Stimulated activated CD8-positive, alpha-beta memory T cell treated with anti-CD3 and anti-CD28 coated beads, Interleukin-15, amount 100 ng/mL, for 4 hours (primary cell): ENCODE results near the gene CATSPER2.
"Not testable (repeated sequence)": the region's sequence is repeated elsewhere in the genome, so short reads cannot be mapped to it uniquely, and the experiment has no call there.

Source experiments
- DNase-seq, 2 donors: peaks; one replicate each; pipeline ENCODE4 v3.0.0-alpha.2; 2020; ENCODE audit warnings: low read depth in 2 of 2

Gene CATSPER2

DNA sequence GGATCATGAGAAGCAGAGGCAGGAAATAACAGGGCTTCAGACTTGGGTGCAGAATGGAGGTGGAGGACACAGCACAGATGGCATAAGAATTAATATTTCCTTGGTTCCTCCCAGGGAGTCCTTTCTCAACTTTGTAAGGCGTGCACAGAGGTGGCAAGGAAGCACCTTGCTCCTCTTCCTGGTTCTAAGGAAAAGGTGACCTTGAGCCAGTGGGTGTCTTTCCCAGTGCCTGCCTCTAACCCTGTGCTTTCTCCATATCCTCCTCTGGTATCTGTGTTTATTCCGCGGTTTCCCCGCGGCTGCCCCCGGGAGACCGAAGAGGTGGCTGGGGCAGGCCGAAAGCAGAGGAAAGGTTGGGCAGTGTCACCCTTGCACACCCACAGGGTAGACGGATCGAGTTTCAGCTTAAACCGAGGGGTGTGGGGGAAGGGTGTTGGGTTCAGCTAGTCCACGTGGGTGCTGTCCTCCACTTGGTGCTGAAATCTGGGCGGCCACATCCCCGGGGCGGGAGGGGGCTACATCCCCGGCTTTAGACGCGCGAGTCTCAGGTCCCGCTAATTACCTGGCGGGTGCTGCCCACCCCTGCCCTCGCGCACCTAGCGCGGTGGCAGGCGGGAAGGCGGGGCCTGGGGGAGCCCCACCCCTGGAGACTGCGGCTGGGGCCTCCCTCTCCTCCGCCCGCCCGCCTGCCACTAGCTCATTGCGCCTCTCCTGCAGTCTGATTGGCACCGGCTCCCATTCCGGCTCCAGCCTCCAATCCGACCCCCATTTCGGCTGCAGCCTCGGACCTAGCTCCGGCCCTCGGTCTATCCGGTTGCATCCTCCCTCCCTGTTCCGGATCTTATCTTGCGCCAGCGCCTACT, 55.1 kb downstream of the CATSPER2 start, which contains the start of gene CKMT1B:
Gene CKMT1B, plus strand, starts transcription at position 700 of the 863 bp plus-strand sequence. CDS start 192 bp downstream, outside the sequence.
- not testable (repeated sequence) for DNase-seq

DNA sequence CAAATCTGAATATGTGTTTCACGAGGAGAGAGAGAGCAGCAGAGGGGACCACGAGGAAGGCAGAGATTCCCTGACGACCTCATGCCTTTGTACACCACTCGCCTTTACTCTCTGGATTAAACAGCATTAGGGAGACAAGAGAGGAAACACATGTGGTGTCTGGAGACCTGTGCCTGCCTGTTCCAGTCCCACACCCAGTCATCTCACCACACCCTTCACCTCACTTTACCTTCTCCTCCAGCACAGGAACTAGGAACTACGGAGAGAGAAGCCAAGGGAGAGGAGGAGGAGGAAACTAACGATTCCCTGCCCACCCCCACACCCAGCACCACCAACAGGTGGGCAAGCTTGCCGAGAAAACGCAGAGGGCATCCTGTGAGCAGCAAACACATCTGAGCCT, 55.8 kb downstream of the CATSPER2 start:
- not testable (repeated sequence) for DNase-seq

DNA sequence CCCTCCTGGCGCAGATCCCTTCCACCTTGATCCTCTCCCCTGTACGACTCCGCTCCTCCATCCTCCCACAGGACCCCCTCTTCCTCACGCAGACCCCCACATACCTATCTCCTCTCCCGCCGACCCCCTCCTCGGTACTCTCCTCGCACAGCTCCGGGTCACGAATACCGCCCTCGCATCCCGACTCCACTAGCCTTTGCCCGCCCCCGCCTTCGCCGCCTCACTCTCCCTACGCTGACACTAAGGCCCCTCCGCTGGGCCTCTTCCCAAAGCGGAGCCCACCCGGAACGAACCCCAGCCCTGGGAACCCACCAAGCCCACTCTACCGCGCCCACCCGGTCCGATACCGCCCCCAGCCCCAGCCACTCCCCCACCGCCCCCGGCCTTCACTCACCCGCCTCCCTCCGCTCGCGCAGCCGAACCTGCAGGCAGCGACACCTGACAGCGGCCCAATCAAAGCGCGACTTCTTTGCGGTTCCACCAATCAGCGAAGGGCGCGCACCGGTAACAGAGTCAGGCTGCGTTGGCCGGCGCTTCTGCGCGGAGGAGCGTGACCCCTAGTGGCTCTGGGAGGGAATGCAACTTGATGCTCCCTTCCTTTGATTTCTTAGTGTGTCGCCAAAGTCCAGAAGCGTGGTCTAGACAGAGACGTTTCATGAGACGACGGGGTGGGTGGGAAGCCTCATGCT, 58.7 kb downstream of the CATSPER2 start, which contains the start of gene PPIP5K1:
Gene PPIP5K1, minus strand, starts transcription at position 431 of the 689 bp plus-strand sequence. CDS start 5,704 bp downstream, outside the sequence.
- not testable (repeated sequence) for DNase-seq
